ENCODE measurements around the gene SLBP. TPM values are rescaled to one million over a fixed set of nuclear protein-coding genes. Genes with fewer than 3 reads are reported as not detected.

The SLBP gene
- total RNA-seq, 2 experiments from 2014 or later = 45.8 to 47.6 TPM

GRCh38 chr4:1670279-1670678 is 41.8 kb downstream of the SLBP start:
- H3K36me3 Mint-ChIP-seq (ENCODE audit: low read depth) = no peaks in the 10 kb centered on the region
- Histone ChIP-seq H3K27ac (ENCODE audit: low read depth in 1 of 2, low read length in 2 of 2) (no peak overlapping the region), H3K27me3 (ENCODE audit: control insufficient read depth in 1 of 2, insufficient read depth in 2 of 2, low read length in 2 of 2) (no peaks in the 10 kb centered on the region), H3K36me3 (ENCODE audit: insufficient read depth, low read length) (no peaks in the 10 kb centered on the region), H3K9me3 (ENCODE audit: control insufficient read depth in 1 of 2, insufficient read depth in 1 of 2, low read length in 2 of 2) (peaks cover 0 to 8% of the 10 kb centered on the region in 2 experiments), H3K4me1 (ENCODE audit: insufficient read depth, low read length) (no peaks in the 10 kb centered on the region), H3K4me3 (ENCODE audit: low read length) (no peak overlapping the region)
- no peaks in the 10 kb centered on the region for H3K27me3 Mint-ChIP-seq
- no peak for ATAC-seq (ENCODE audit: poor library complexity)
- POLR2A ChIA-PET = no interaction called here
- H3K4me3 Mint-ChIP-seq = no peak overlapping the region
- H3K9me3 Mint-ChIP-seq = no peaks in the 10 kb centered on the region
- no peak for DNase-seq
- no peak overlapping the region for H3K27ac Mint-ChIP-seq
- TF ChIP-seq CTCF (IDR thresholded peaks at IDR 0.05) = no peak
- CTCF ChIA-PET = no interaction called here
- intact Hi-C loops (cut with DNase I, micrococcal nuclease) = no loop called here
- no peaks in the 10 kb centered on the region for H3K4me1 Mint-ChIP-seq (ENCODE audit: low read depth)

GRCh38 chr4:1669850-1670249 is 42.3 kb downstream of the SLBP start:
- Mint-ChIP-seq H3K36me3 (ENCODE audit: low read depth) (no peaks in the 10 kb centered on the region), H3K27me3 (no peaks in the 10 kb centered on the region), H3K9me3 (no peaks in the 10 kb centered on the region), H3K4me3 (no peak overlapping the region), H3K27ac (no peak overlapping the region), H3K4me1 (ENCODE audit: low read depth) (no peaks in the 10 kb centered on the region)
- H3K27ac ChIP-seq (ENCODE audit: low read depth in 1 of 2, low read length in 2 of 2) = no peak overlapping the region
- intact Hi-C loops (cut with DNase I, micrococcal nuclease) = no loop called here
- no peak for DNase-seq
- H3K4me1 ChIP-seq (ENCODE audit: insufficient read depth, low read length) = no peaks in the 10 kb centered on the region
- no peaks in the 10 kb centered on the region for H3K36me3 ChIP-seq (ENCODE audit: insufficient read depth, low read length)
- no peak for TF ChIP-seq CTCF (IDR thresholded peaks at IDR 0.05)
- H3K4me3 ChIP-seq (ENCODE audit: low read length) = no peak overlapping the region
- no peaks in the 10 kb centered on the region for H3K27me3 ChIP-seq (ENCODE audit: control insufficient read depth in 1 of 2, insufficient read depth in 2 of 2, low read length in 2 of 2)
- ATAC-seq (ENCODE audit: poor library complexity) = no peak
- H3K9me3 ChIP-seq (ENCODE audit: control insufficient read depth in 1 of 2, insufficient read depth in 1 of 2, low read length in 2 of 2) = peaks cover 0 to 8% of the 10 kb centered on the region in 2 experiments
- ChIA-PET CTCF (no interaction called here), POLR2A (no interaction called here)

GRCh38 chr4:1669270-1669669 is 42.8 kb downstream of the SLBP start:
- H3K27me3 Mint-ChIP-seq = no peaks in the 10 kb centered on the region
- H3K4me1 Mint-ChIP-seq (ENCODE audit: low read depth) = no peaks in the 10 kb centered on the region
- Histone ChIP-seq H3K4me1 (ENCODE audit: insufficient read depth, low read length) (no peaks in the 10 kb centered on the region), H3K4me3 (ENCODE audit: low read length) (no peak overlapping the region), H3K36me3 (ENCODE audit: insufficient read depth, low read length) (no peaks in the 10 kb centered on the region), H3K27me3 (ENCODE audit: control insufficient read depth in 1 of 2, insufficient read depth in 2 of 2, low read length in 2 of 2) (no peaks in the 10 kb centered on the region), H3K9me3 (ENCODE audit: control insufficient read depth in 1 of 2, insufficient read depth in 1 of 2, low read length in 2 of 2) (peaks cover 0 to 8% of the 10 kb centered on the region in 2 experiments), H3K27ac (ENCODE audit: low read depth in 1 of 2, low read length in 2 of 2) (no peak overlapping the region)
- ATAC-seq (ENCODE audit: poor library complexity) (no peak), DNase-seq (no peak)
- no peak overlapping the region for H3K4me3 Mint-ChIP-seq
- no peak for TF ChIP-seq CTCF (IDR thresholded peaks at IDR 0.05)
- intact Hi-C loops (cut with DNase I, micrococcal nuclease) = no loop called here
- H3K36me3 Mint-ChIP-seq (ENCODE audit: low read depth) = no peaks in the 10 kb centered on the region
- POLR2A ChIA-PET = no interaction called here
- H3K9me3 Mint-ChIP-seq = no peaks in the 10 kb centered on the region
- CTCF ChIA-PET = no interaction called here
- no peak overlapping the region for H3K27ac Mint-ChIP-seq
